Fibroblast of skin of left biceps (primary cell): ENCODE results near the gene CCDC85C.

Source experiments
- DNase-seq, 2 experiments: peaks; one replicate each; pipeline ENCODE4 v3.0.0-alpha.2; 2013; ENCODE audit warnings: low read depth in 2 of 2

The CCDC85C gene

DNA sequence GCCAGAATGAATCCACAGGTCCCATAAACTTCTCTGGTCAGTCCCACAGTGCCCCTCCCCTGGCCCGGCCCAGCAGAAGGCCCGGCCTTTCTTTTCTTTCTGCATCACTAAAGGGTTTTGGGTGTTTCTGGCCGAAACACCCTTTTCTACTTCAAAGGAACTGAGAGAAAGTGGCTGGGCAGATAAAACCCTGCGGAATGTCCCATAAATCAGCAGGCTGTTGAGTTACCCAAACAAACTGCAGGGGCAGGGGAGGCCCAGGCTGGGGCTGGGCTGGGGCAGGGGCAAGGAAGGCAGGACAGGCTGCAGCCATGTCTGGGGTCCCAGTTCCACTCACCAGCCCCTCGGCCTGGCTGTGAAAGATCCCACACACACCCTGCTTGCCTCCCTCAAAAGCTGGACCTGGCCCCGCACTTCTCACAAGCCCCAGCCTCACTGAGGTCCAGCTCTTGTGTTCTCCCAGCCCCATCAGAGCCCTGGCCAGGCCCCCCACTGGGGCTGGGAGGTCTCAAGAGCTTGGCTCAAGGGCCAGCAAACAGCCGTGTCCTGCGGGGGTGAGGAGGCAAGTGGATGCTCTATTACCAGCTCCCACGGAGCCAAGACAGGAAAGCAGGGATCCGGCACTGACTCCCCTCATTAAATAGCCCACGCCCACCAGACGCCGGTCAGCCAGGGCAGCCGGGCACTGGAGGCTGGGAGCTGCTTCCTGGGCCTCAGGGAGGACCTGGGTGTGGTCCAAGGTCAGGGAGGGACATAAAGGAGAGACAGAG is 80.9 kb downstream of the CCDC85C start:
- DNase-seq: no peak

DNA sequence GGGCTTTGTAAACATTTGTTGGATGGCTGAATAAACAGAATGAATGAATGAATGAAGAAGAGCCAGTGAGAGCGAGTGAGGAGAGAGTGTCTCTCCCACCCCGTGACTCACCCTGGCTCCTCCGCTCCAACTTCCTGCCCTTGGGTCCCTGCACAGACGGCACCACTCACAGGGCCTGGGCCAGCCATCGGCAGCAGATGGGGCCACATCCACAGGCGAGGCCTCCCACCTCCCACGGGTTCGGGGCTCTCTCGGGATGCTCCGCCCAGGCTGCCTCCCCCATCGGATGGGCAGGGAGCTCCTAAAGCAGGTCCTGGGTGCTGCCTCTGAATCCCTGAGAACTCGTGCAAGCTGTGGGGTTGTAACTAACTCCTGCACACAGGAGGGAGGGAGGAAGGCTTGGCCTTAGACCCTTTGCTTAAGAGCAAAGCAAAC is 81.5 kb downstream of the CCDC85C start:
- peak in 1 of 2 experiments; percentile 18 for DNase-seq

DNA sequence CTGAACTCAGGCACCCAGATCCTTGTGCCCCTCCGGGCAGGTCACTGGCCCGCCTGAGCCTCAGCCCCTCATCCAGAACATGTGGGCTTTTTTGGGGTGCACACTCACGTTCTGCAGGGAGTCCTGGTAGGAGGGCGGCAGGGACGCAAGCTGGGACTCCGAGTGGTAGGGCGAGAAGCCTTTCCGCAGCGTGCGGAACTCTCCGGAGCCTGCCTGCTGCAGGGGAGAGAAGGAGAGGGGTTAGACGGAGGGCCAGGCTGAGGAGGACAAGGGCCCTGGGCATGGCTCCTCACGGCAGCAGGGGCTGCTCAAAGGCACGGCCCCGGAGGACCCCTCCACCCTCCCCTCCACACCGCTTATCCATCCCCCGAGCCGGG is 82.0 kb downstream of the CCDC85C start:
- no peak for DNase-seq

DNA sequence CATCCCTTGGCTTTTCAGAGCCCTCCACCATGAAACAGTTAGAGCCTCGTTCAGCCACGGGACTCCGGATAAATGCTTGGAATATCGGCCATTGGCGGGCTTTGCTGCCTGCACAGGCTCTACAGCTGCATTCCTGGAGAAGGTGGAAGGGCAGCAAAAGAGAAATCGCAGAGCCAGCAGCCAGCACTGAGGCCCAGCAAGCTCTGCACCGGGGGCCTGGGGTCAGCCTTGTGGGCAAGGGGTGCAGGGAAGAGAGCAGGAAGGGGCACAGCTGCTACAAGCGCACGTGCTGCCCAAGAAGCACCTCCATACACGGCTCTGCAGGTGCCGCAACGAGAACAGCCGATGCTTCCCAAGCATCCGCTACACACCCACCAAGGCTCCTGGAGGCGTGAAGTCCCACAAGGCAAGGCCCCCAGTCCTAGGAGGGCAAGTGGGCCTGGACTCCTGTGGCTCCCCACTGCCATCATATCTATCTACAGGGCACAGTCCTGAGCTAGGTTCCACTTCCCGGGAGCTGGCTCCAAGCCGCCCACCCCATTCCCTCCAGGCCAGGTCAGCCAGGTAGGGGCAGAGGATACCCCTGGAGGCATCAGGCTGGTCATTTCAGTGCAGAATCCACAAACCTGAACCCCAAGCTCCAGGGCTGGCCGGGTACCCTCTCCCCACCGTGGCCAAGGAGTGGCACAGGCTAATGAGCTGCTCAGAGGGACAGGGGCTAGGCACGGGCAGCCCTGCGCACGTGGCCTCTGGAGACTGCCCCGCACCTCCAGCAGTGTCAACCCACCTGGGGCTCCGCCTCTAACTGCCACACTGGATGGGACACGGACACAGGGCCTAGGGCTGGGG is 82.6 kb downstream of the CCDC85C start:
- DNase-seq: no peak

DNA sequence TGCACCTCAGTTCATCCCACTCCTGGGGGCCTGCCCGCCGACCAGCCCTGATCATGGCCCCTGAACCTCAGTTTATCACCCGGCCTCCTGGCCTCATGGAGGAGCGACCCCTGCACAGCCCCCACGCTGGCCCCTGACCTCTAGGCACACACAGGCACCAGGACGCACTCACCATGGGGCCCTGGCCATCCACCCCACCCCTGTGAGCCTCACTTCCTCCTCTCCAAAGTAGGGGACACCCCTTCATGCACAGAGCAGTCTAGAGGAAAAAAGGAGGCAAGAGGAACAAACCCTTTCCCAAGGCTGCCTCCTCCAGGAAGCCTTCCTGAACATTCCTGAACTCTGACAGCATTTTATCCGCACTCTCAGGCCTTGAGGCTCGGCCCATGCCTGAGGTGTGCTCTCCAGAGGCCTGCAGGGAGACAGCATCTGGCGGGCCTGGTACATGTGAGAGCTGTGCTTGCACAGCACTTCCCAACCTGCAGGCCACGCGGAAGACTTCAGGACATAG is 83.4 kb downstream of the CCDC85C start:
- no peak for DNase-seq

DNA sequence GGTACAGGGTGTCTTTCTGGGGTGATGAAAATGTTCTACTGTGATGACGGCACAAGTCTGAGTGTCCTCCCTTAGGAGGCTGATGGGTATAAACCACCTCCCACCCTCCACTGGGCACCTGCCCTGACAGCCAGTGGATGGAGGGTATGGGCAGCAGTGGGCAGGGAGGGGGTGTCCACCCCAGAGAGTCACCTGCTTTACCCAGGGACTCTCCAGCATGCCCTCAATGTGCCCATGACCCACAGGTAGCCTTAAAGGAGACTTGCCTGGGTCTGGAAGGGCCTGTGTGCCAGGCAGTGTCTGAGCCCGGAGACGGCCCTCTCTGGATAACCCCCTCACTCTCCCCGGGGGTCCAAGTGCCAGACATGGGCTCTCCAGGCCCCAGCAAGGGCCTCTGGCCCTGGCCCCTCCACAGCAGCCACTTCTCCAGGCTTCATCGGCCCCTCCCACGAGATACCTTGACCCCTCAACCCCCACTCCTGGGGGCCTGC is 84.0 kb downstream of the CCDC85C start:
- DNase-seq: no peak

DNA sequence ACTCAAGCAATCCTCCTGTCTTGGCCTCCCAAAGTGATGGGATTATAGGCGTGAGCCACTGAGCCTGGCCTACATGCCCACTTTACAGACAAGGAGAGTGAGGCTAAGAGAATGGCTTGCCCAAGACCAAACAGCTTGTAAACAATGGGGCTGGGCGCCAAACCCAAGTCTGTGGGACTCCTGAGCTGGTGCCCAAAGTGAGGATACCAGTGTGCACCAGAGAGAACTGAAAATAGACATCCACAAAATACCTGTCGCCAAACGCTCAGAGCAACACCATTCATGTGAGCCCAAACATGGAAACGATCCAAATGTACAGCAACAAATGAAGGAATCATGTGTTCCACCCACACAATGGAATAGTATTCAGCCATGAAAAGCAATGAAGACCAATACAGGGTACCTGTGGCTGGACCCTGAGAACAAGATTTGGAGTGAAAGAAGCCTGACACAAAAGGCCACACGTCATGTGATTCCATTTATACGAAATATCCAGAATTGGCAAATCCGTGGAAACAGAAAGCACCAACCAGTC is 84.6 kb downstream of the CCDC85C start:
- no peak for DNase-seq

DNA sequence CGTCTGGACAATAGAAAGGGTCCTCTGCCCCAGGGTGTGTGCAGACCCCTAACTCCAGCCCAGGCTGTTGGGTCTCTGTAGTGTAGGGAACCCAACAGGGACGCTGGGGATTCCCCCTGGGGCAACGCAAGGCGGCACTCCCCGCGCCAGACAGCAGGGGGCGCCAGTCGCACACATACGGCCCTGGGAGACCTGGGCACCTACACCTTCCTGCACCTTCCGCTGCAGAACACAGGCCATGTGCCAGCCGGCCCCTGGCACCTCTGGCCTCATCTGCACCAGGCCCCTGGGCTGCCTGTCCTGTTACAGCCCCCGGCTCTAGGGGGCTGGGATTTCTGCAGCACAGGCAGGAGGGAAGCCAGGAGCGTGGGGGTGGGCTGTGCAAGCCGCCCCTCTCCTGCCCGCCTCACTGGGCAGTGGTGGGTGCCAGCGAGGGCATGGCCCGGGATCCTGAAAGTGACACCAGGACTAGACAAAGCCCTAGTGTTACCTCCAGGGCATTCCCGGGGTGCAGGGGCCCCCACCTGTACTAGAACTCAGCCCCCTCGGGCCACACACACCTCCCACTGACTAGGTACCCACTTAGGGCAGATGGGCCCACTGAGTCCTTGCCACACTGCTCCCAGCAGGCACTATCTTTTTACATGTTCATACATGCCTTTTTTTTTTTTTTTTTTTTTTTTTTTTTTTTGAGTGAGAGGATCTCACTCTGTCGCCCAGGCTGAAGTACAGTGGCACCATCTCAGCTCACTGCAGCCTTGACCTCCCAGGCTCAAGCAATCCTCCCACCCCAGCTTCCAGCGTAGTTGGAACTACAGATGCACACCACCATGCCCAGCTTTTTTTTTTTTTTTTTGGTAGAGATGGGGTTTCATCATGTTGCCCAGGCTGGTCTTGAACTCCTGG is 85.3 kb downstream of the CCDC85C start:
- DNase-seq: no peak

DNA sequence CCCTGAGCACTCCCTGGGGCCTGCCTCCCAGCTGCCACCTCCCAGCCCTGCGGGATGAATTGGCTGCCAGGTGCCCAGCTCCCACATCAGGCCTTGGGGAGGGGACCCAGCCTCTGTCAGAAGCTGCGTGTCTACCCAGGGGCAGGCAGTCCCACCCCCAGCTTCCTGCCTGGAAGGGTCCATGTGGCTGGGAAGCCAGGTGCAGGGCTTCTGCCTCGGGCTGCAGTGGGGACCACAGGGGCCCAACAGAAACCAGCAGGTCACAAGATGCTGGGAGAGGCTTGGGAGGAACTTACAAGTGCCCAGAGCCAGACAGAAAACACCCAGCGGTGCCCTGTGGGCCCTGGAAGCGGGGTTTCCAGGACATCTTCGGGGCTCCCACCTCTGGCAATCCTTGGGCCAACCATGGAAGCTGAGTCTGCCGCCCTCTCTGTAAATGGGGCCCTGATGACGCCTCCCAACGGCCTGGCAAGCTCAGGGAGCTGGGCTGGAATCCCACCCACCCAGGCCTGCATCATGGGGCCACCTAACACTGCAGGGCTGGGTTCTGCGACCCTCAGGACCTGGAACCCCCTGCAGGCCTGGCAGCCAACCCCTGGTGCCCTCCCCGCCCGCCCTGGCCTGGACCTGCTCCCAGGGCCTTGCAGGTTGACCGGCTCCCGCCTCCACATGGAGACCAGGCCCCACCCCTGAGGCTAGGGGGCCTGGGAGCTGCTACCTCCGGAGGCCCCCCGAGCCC is 86.2 kb downstream of the CCDC85C start:
- DNase-seq: no peak

DNA sequence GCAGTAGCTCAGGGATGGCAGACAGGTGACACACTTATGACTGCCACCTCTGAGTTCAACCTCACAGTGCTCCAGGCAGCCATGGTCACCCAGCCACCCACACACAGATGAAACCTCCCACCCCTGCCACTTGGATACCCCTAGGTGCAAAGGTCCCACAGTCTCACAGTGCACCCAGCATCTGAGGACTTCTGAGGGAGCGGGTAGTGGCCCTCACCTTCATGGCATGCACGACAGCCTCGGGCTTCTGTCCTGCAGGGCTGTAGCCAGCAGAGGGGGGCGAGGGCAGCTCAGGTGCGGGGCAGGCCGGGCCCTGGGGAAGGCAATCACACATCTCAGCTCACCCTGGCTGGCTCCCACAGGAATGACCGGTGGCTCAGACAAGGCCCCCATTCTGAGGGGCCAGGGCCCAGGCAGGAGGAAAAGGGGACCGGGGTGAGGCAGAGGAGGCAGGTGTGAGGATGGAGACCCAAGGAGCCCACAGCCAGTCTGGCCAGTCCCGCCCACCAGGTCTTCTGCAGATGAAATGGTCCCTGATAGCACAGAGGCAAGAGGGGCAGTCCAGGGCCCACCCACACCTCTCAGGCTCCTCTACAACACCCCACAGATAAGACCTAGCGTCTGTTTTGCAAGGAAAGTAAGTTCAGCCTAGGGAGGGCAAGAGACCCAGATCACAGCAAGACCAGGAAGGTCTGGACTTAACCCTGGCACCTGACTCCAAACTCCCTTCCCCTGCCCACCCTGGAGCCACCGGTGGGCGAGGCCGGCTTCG is 87.0 kb downstream of the CCDC85C start:
- DNase-seq: no peak

DNA sequence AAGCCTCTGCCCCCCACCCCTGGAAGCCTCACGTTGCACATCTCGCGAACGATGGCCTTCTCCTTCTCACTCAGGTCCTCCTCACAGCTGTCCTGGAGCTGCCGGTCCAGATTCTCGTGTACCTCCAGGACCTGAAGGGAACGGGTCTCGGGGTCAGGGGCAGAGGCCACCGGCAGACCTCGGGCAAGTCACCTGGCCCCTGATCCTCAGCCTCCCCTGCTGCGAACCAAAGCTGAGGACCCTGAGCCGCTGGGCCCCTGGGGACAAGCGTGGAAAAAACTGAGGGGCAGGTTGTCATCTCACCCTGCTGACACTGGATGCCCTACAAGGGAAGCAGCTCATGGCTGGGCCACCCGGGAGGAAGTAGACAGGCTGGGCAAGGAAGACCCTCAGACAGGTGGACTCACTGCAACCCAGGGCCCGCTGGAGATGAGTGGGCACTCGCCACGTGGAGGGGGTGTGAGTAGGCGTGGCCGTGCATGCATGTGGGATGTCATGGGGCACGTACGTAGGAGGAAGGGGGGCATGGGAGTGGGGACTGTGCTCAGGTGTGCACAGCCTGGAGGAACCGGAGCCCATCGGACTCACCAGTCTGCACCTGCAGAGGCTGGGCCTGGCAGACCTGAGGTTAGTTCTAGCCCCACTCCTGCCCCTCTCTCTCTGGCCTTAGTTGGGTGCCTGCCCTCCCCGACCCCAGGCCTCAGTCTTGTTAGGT is 87.7 kb downstream of the CCDC85C start:
- no peak for DNase-seq

DNA sequence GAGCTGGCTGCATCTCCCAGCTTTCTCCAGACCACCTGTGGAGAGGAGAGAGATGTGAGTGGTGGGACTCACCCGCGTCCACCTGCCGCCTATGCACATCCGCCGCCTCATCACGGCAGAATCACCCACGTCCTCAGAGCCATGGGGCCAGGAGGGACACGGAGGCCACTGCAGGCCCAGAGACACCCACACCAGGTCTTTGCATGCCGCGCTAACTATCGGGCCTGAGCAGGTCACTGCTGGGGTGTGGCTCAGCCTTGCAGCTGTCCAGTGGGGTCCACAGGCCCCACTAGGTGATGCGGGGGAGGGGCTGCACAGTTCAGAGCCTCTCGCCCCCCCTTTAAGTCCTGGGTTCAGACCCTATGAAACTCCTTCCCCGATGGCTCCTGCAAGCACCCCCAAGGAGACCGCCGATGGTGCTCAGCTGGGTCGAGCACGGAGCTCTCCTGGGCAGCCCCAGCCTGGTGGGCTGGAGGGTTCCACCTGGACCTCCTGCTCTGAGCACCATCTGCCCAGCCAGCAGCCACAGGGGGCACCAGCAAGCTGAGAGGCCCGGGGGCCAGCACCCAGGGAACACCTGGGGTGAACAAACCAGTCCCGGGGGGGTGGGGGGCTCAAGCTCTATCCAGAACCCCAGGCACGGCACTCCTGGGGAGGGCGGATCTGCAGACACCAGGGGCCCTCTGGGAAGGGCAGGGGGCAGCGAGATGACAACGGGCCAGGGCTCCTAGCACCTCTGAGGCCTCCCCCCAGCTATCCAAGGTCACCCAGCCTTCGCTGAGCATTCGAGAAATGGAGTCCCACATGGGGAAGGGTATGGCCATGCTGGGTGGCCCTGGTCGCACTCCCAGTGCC is 88.5 kb downstream of the CCDC85C start:
- DNase-seq: no peak

DNA sequence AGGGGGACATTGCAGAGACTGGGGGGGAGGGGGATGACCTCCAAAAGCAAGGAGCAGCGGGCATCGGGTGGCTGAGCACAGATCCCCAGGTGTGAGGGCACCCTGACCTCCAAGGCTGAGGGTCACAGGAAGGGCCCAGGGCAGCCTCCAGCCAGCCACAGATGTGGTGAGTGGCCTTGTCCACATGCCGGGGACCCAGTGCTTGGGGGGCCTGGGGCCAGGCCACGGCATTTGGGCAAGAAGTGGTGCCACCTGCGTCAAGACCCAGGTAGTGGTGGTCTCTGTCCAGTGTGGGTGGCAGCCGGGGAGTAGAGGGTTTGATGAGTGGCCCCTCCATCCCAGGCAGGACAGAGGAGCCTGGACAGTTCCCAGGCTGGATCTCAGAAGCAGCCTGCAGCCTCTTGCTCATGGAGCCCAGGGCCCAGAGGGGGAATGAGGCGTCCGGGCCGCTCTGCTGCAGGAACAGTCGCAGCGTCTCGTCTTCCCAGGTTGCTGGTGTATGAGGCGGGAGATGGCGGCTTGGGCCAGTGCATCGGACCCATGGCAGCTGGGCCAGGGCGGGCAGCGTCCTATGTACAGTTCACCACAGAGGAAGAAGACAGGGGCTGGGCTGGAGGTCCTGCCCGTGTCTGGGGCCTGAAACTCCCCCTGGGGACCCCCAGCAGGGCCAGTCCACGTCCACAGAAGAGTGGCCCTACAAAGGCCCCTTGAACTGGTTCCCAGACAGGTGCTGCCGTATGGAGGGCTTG is 89.3 kb downstream of the CCDC85C start:
- DNase-seq: no peak

DNA sequence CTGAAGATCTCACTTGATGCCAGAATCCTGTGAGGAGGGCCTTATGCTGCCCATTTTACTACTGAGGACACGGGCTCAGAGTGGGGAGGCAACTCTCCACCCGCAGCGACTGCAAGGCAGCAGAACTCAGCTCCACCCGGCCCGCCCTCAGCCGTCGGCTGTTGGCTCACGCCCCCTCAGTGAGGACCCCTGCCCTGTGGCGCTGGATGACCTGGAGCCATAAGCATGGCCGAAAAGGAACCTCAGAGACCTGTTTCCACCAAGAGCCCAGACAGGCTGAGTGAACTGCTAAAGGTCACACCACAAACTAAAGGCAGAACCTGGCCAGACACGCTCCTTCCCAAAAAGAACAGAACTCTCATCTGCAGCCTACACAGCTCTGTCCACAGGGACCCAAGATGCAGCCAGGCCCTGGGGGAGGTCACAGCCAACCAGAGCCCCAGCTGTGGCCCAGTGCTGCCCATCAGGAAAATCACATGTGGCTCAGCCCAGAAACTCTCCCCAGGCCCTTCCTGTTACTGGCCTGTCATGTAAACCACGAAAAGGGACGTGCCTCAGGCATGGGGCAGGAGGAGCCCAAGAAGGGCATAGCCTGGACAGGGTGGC is 90.0 kb downstream of the CCDC85C start:
- DNase-seq: no peak

DNA sequence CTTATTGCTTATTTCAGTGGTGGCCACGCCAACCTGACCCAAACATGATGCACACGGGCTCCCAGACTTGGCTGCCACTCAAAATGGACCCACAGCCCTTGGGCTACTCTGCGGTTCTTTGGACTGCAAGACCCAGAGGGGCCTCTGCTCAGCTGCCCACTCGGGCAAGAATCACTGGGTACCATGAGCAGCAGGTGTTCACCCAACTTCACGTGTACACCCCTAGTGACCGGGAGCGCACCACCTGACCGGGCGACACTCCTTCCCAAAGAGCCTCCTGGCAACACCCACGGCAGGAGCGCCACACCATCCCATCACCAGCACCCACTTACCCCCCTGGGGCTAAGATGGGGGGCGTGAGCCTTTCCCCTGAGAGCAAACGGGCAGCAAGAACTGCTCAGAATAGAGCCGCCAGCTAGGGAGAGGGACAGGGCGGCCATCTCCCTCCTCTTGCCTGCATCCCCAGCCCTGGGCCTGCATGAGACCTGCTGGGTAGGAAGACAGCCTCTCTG is 90.8 kb downstream of the CCDC85C start:
- DNase-seq: no peak

DNA sequence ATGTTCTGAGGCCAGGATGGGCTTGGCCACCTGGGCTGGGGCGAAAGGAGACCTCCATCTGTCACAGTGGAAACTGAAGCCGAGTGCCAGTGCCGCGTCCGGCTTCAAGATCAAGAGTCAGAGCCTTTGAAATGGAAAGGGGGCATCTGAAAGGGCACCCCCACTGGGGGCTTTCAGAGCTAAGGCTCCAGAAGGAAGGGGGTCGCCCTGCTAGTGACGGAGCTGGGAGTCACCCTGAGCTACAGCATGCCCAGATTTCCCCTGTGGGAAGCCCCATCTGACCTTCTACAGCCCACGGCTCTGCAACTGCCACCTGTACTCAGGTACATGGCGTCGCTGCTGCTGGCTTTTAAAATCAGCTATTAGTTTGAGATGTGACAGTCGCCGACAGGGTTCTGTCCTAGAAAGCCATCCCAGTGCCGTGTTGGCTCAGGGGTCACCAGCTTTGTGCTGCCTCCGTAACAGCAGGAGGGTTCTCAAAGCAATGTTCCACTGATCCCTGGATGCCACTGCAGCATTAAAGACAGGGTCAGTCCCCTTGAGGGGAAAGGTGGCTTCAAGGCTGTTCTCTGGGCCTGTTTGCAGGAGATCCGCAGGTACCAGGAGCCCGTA is 91.3 kb downstream of the CCDC85C start:
- no peak for DNase-seq

DNA sequence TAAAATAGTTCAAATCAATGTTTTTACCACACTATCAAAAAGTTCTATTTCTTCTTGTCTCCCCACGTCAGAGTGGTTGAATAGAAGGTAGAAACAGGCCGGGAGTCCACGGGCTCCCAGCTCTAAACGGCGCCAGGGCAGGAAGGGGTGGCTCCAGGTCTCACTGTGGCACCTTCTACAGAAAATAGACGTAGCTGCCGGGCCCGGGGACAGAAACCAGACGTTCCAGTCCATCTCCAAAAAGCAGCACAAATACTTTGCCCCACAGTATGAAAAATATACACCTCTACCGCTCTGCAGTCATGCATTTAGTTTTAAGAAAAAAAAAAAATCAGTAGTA is 91.9 kb downstream of the CCDC85C start:
- no peak for DNase-seq
